IPS-NIHi11 (cell line): Measurements from ENCODE around the gene PROKR2.

Experiments
- DNase-seq: peaks from one replicate; pipeline ENCODE4 v3.0.0; 2012; ENCODE audit warnings: mixed read lengths, low spot score

The PROKR2 gene

GRCh38 chr20:5316188-5317158 lies at the start of gene PROKR2:
TSS of gene PROKR2 (minus strand) at chr20:5316954. CDS start at chr20:5314369, 2,585 bp downstream.
- DNase-seq = peak; percentile 70

GRCh38 chr20:5364997-5365597 lies 48.3 kb upstream of the PROKR2 start:
- DNase-seq = no peak

DNA sequence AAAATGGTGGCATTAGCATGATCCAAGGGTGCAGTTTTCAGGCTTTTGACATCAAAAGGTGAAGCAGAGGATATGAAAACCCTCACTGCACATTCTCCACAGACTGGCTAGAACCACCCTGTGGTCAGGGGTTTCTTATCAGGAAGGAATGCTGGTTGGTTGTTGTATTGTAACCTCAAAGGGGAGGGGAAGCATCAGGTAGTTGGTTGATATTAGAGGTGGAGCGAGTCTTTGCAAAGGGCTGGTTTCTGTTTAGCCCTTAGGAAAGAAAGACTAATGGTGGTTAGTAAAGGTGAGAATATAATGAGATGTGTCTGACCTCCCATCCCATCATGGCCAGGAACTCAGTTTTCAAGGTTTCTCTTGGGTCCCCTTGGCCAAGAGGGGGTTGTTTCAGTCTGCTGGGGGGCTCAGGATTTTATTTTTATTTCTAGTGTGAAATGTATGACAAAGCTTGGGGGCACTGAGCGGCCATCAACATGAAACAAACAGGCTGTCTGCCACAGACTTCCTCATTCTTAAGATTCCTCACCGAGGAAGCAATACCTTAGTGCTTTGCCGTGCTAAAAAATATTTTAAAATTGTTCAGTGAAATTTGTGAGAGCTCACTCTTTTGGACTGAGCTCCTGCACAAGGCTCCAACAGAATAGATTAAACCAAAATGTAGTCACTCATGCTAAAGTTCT lies 47.5 kb upstream of the PROKR2 start:
- DNase-seq = no peak

DNA sequence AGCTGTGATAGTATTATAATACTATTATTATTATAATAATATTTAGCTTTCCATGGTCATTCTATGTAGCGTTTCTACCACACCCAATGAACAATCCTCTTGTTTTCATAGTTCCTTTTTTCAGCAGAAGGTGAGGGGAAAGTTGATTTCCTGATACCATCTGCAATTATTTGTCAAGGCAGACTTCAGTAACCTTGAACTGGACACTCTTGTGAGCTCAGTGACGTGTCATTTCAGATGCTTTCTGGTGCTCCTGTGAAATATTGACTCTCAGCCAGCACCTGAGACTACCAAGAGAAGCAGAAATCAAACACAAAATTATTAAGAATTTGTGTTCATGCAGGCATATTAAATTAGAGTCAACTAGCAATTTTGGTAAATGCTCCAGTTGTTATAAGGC lies 46.0 kb upstream of the PROKR2 start:
- DNase-seq = no peak

DNA sequence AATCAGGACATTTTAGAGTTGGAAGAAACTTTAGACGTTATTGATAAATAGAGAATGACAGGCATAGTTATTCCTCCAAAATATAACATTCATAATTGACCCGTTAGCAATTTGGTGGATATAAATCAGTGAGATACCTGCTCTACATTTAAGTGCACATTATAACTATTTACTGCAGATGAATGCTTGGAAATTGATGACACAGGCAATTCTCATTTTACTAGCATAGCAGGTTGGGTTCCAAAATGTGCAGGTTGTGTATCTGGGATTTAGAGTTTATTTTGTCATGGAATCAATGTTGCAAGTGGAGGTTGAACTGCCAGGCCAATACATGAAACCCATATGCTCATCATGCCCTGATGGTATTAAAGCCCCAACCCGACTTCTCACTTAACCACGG lies 44.4 kb upstream of the PROKR2 start:
- DNase-seq = no peak

- no peak for DNase-seq
Measured at GRCh38 chr20:5357946-5358345, 41.2 kb upstream of the PROKR2 start.

DNA sequence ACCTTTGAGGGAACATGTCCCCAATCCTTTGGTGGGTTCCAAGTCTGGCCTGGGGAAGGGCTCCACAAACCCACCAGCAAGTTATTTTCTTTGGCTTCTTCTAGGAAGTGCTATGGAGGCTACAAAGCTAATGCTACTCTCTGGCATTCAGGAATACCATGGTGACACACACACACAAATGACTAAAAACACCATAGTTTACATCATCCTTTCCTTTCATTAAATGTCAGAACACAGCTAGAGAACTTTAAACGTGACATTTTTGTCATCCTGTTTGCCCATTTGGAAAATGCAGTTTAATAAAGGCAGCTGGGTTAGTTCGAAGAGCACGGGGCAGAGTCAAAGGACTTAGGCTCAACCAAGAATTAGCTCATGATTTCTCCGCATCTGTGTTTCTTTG lies 40.2 kb upstream of the PROKR2 start:
- no peak for DNase-seq

- DNase-seq = no peak
Measured at GRCh38 chr20:5354901-5355300, 38.1 kb upstream of the PROKR2 start.

GRCh38 chr20:5353624-5354496 lies 37.1 kb upstream of the PROKR2 start:
- DNase-seq = no peak

DNA sequence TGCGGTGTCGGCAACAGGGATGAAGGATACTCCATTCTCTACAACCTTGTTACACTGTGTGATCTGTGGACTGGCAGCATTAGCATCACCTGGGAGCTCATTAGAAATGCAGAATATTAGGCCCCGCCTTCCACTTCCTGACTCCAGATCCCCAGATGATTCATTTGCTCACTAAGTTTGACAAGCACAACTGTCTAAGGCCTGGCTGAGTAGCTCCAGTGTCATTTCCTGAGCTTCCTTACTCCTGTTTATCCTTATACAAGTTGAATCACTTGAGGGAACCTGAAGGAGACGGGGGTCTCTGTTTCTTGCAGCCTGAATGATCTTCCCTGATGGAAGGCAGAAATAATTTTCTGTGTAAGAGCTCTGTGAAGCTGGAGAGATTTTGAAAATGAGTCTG lies 32.7 kb upstream of the PROKR2 start:
- DNase-seq = no peak

DNA sequence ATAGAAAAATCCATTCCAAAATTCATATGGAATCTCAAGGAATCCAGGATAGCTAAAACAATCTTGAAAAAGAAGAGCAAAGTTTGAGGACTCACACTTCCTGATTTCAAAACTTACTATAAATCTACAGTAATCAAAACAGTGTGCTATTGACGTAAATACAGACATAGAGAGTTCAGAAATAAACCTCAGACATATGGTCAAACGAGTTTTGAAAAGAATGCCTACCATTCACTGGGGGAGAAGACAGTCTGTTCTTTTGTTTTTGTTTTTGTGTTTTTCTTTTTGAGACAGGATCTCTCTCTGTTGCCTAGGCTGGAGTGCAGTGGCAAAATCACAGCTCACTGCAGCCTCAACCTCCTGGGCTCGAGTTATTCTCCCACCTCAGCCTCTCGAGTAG lies 25.3 kb upstream of the PROKR2 start:
- DNase-seq = no peak

DNA sequence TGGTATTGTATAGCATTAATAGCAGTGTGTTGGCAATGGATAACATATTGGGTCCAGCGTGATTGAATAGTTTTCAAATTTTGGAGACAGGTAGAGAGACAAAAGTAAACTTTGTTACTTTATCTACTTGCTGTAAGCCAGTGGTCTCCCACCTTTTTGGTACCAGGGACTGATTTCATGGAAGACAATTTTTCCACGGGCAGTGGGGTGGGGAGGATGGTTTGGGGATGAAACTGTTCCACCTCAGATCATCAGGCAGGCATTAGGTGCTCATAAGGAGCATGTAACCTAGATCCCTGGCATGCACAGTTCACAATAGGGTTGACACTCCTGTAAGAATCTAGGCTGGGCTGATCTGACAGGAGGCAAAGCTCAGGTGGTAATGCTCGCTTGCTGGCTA lies 14.6 kb upstream of the PROKR2 start:
- DNase-seq = no peak

- DNase-seq = no peak
Measured at GRCh38 chr20:5328268-5328667, 11.5 kb upstream of the PROKR2 start.

GRCh38 chr20:5327356-5327755 lies 10.6 kb upstream of the PROKR2 start:
- DNase-seq = no peak

GRCh38 chr20:5315807-5316187 lies 957 bp downstream of the PROKR2 start:
- DNase-seq = peak; percentile 49

DNA sequence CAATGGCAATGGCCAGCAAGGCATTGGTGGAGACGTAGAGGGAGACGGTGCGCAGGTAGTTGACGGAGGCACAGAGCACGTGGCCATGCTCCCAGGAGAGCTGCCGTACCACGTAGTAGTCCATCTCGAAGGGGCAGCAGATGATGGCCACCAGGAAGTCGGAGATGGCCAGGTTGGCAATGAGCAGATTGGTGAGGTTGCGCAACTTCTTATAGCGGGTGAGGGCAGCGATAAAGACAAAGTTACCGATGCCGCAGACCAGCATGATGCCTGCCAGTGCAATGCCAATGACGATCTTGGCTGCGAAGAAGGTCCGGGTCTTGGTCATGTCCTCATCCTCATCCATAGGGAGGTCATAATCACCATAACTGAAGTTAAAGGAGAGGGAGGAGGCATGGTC lies 2.8 kb downstream of the PROKR2 start:
- DNase-seq = no peak

DNA sequence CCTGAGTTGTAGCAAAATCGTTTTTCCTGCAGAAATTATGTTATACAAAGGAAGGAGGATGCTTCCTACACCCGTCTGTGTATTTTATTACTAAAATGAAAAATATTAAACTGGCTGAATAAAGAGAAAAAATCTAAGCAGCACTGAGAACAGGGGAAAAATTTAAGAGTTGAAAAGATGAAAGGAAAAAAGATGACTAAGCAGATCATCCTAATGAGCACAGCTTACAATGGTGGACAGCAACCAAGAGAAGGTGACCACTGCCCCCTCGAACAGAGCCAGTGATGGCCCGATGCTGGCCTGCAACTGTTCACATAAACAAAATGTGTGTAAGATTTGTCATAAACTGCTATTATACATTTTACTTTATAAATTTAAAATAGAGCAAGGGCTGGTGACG lies 4.2 kb downstream of the PROKR2 start:
- DNase-seq = no peak

GRCh38 chr20:5309971-5310370 lies 6.8 kb downstream of the PROKR2 start:
- no peak for DNase-seq

GRCh38 chr20:5298811-5299210 lies 17.9 kb downstream of the PROKR2 start:
- no peak for DNase-seq

GRCh38 chr20:5297280-5298004 lies 19.3 kb downstream of the PROKR2 start:
- no peak for DNase-seq

DNA sequence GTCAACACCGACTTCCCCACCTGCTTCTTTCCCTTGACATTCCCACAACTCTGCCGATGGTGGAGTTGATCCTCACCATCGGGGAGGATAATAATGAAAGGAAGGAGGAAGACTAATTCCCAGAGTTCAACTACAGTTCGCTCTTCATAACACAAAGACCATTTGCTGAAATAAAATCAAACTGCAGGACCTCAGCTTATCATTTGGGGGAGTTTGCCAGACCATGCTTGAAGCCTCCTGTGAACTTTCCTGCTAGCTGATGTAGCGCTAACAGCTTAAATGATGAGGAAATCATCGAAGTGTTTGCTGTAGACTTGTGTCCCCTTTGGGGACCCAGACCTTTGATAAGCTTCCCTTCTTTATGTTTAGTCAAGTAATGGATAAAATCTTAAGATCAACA lies 26.2 kb downstream of the PROKR2 start:
- no peak for DNase-seq
